SK-N-SH treated with all-trans-retinoic acid at 6 μM for 48 hours (cell line): ENCODE results near the gene GPR27.

Experiments
- ATAC-seq: fragments of 200-7000 bp; cut with Tn5 transposase; 3 replicates; pipeline ENCODE4 v1.9.1; 2020; ENCODE audit warnings: mild to moderate bottlenecking, moderate library complexity
- ARNTL ChIP-seq: fragments of 450-650 bp; formaldehyde crosslinking; IDR thresholded peaks from 2 replicates; pipeline ENCODE4 v1.5.0; 2020; ENCODE audit warnings: low read depth, mild to moderate bottlenecking, moderate library complexity, borderline replicate concordance
- BACH2 ChIP-seq: fragments of 250-450 bp; sonication (Bioruptor Pico); IDR thresholded peaks from 2 replicates; pipeline ENCODE4 v1.9.0; 2021; ENCODE audit warnings: mild to moderate bottlenecking, borderline replicate concordance
- CREB5 ChIP-seq: fragments of 250-450 bp; sonication (Bioruptor Pico); IDR thresholded peaks from 2 replicates; pipeline ENCODE4 v1.5.1; 2020; ENCODE audit warnings: low read depth, mild to moderate bottlenecking, moderate library complexity
- CSDC2 ChIP-seq: fragments of 250-450 bp; sonication (Bioruptor Pico); IDR thresholded peaks from 2 replicates; pipeline ENCODE4 v1.5.0; 2020; ENCODE audit warnings: mild to moderate bottlenecking, moderate library complexity
- CSRNP3 ChIP-seq: fragments of 250-450 bp; sonication (Bioruptor Pico); IDR thresholded peaks from 2 replicates; pipeline ENCODE4 v1.5.1; 2021; ENCODE audit warnings: mild to moderate bottlenecking, moderate library complexity
- ESRRG ChIP-seq: fragments of 250-450 bp; sonication (Bioruptor Pico); IDR thresholded peaks from 2 replicates; pipeline ENCODE4 v1.6.1; 2021; ENCODE audit warnings: mild to moderate bottlenecking
- ISL1 ChIP-seq: fragments of 250-450 bp; sonication (Bioruptor Pico); IDR thresholded peaks from 2 replicates; pipeline ENCODE4 v2.1.2; 2022; ENCODE audit warnings: mild to moderate bottlenecking, moderate library complexity
- OSR1 ChIP-seq: fragments of 250-450 bp; sonication (Bioruptor Pico); IDR thresholded peaks from 2 replicates; pipeline ENCODE4 v1.8.0; 2022; ENCODE audit warnings: moderate library complexity, mild to moderate bottlenecking, inconsistent platforms
- PATZ1 ChIP-seq: fragments of 250-450 bp; sonication (Bioruptor Pico); IDR thresholded peaks from 2 replicates; pipeline ENCODE4 v1.8.0; 2020; ENCODE audit warnings: mild to moderate bottlenecking, moderate library complexity, borderline replicate concordance
- POU6F1 ChIP-seq: fragments of 250-450 bp; sonication (Bioruptor Pico); IDR thresholded peaks from 2 replicates; pipeline ENCODE4 v1.8.0; 2021; ENCODE audit warnings: low read depth, mild to moderate bottlenecking, moderate library complexity, borderline replicate concordance
- RARB ChIP-seq: fragments of 250-450 bp; sonication (Bioruptor Pico); IDR thresholded peaks from 2 replicates; pipeline ENCODE4 v1.8.0; 2021; ENCODE audit warnings: mild to moderate bottlenecking, moderate library complexity
- SNAI2 ChIP-seq: fragments of 250-450 bp; sonication (Bioruptor Pico); IDR thresholded peaks from 2 replicates; pipeline ENCODE4 v1.5.0; 2020; ENCODE audit warnings: mild to moderate bottlenecking, moderate library complexity
- TCF4 ChIP-seq: fragments of 250-450 bp; sonication (Bioruptor Pico); IDR thresholded peaks from 2 replicates; pipeline ENCODE4 v1.8.0; 2021; ENCODE audit warnings: mild to moderate bottlenecking, moderate library complexity, borderline replicate concordance
- TOX ChIP-seq: fragments of 250-450 bp; sonication (Bioruptor Pico); IDR thresholded peaks from 2 replicates; pipeline ENCODE4 v1.8.0; 2021; ENCODE audit warnings: mild to moderate bottlenecking, moderate library complexity, borderline replicate concordance
- TSHZ2 ChIP-seq: fragments of 250-450 bp; sonication (Bioruptor Pico); IDR thresholded peaks from 2 replicates; pipeline ENCODE4 v1.5.0; 2020; ENCODE audit warnings: mild to moderate bottlenecking, moderate library complexity
- ZC3H10 ChIP-seq: fragments of 250-450 bp; sonication (Bioruptor Pico); IDR thresholded peaks from 2 replicates; pipeline ENCODE4 v1.5.1; 2021; ENCODE audit warnings: mild to moderate bottlenecking, moderate library complexity
- ZFP3 ChIP-seq: fragments of 250-450 bp; sonication (Bioruptor Pico); IDR thresholded peaks from 2 replicates; pipeline ENCODE4 v1.5.0; 2020; ENCODE audit warnings: mild to moderate bottlenecking, moderate library complexity
- ZFP30 ChIP-seq: fragments of 450-650 bp; formaldehyde crosslinking; IDR thresholded peaks from 2 replicates; pipeline ENCODE4 v1.5.0; 2022; ENCODE audit warnings: mild to moderate bottlenecking, moderate library complexity
- ZNF565 ChIP-seq: fragments of 450-650 bp; formaldehyde crosslinking; conservative IDR thresholded peaks from 2 replicates; pipeline ENCODE4 v1.5.0; 2020; ENCODE audit warnings: low read depth, mild to moderate bottlenecking, moderate library complexity
- ZNF70 ChIP-seq: fragments of 450-650 bp; formaldehyde crosslinking; IDR thresholded peaks from 2 replicates; pipeline ENCODE4 v1.5.0; 2020; ENCODE audit warnings: mild to moderate bottlenecking, moderate library complexity
- ZNF8 ChIP-seq: fragments of 450-650 bp; formaldehyde crosslinking; IDR thresholded peaks from 2 replicates; pipeline ENCODE4 v1.5.0; 2020; ENCODE audit warnings: mild to moderate bottlenecking, moderate library complexity

GPR27 gene

GRCh38 chr3:71707595-71707994 lies 46.1 kb upstream of the GPR27 start (continued):
- TF ChIP-seq TCF4 (CRISPR knock-in tag) (no peak), ZFP3 (no peak)
- TF ChIP-seq, all 23 proteins: peak for 0

DNA sequence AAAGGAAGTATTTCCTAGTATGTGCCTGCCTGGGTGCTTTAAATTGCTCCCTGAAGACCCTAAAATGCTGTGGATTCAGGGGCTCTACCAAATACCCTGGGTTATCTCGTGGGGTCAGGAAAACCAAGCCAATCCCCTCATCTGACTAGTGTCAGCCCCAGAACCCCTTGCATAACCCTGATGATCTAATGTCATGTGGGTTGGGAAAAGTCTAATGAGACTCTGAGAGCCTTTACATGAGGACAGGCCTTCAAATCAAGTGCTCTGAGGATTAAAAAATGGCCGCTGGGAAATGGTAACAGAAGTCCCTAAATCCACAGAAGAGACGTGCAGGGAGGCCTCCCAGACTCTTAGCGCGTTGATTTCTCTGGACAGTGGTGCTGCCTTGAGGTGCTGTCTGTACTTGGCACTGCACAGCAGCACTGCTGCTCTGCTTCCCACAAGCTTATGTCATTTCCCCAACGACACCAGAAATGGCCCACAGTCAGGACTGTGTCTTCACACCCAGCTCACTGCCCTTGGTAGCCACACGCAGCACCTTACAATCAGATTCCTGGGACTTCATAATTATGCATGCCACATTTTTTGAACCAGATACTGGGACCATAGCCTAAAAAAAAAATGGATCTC lies 45.1 kb upstream of the GPR27 start:
- no peak for TF ChIP-seq POU6F1
- TF ChIP-seq ZNF565 (CRISPR knock-in tag), result no peak
- TF ChIP-seq RARB (CRISPR knock-in tag), result no peak
- TF ChIP-seq CREB5 (CRISPR knock-in tag), result no peak
- no peak for TF ChIP-seq TCF4 (CRISPR knock-in tag)
- no peak for TF ChIP-seq ZC3H10
- TF ChIP-seq CSDC2 (CRISPR knock-in tag), result no peak
- no peak for TF ChIP-seq TSHZ2
- TF ChIP-seq PATZ1 (CRISPR knock-in tag), result no peak
- no peak for TF ChIP-seq ESRRG (CRISPR knock-in tag)
- TF ChIP-seq ZNF8 (CRISPR knock-in tag), result no peak
- TF ChIP-seq ZNF70 (CRISPR knock-in tag), result no peak
- TF ChIP-seq CSRNP3, result no peak
- no peak for TF ChIP-seq ARNTL (CRISPR knock-in tag)
- no peak for TF ChIP-seq SNAI2 (CRISPR knock-in tag)
- no peak for TF ChIP-seq OSR1 (CRISPR knock-in tag)
- no peak for TF ChIP-seq TOX (CRISPR knock-in tag)
- no peak for TF ChIP-seq ZFP3
- TF ChIP-seq ZFP30 (CRISPR knock-in tag), result no peak
- TF ChIP-seq BACH2 (CRISPR knock-in tag), result no peak
- TF ChIP-seq, all 23 proteins: peak for 0
- ATAC-seq, result no peak

DNA sequence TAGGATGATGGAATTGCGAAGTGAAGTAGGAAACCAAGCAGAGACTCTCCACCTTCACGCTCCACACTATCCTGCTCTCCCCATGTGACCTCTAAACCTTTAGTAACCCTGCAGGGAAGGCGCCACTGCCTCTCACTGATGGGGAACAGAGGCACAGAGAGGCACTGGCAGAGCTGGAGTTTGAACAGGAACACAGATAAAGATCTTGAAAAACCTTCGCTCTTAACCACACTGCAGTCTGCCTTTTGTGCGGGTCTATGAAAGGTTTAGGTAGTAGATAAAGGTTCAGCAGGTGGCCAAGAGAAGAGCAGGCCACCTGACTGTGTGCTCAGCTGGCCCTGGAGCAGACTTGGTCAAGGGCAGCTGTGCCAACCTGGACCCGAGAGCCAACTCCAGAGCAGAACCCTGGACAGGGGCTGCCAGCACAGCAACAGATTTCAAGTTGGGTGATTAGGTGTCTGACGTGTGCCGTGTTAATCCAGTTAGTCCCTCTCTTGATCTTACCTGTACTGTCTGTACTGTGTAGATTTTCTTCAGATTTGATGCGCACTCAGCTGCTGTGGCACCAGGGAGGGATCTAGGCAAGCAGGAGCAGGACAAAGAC lies 43.6 kb upstream of the GPR27 start:
- no peak for TF ChIP-seq ZFP30 (CRISPR knock-in tag)
- TF ChIP-seq ISL1 (CRISPR knock-in tag), result no peak
- no peak for TF ChIP-seq TSHZ2
- TF ChIP-seq, all 23 proteins: peak for 0
- no peak for ATAC-seq
